CD4-positive, CD25-positive, alpha-beta regulatory T cell (primary cell): ENCODE results near the gene KDM4B. TPM values are rescaled to one million over a fixed set of nuclear protein-coding genes. Genes with fewer than 3 reads are reported as not detected.
A peak's percentile ranks its signal among the peaks of the same experiment; 100 is the strongest.
"Not testable (repeated sequence)": the region's sequence is repeated elsewhere in the genome, so short reads cannot be mapped to it uniquely, and the experiment has no call there.

Experiments used
- ATAC-seq, 2 donors: fragments of 150-1000 bp; cut with Tn5 transposase; one replicate each; pipeline ENCODE4 v1.10.0; 2021; ENCODE audit warnings: low read depth in 2 of 2, moderate number of reproducible peaks in 2 of 2, moderate library complexity in 1 of 2
- DNase-seq, 3 donors: peaks; one replicate each; pipeline versions ENCODE4 v3.0.0 to v3.0.0-alpha.2; 2012 to 2022; ENCODE audit warnings: mixed read lengths in 1 of 3
- H3K27ac ChIP-seq: one replicate; pipeline ENCODE4 v1.7.0; 2013; ENCODE audit warnings: mild to moderate bottlenecking, low read length; ENCODE audit not compliant: insufficient read depth, poor library complexity, severe bottlenecking
- H3K27me3 ChIP-seq: one replicate; pipeline ENCODE4 v1.7.0; 2013; ENCODE audit warnings: low read length; ENCODE audit not compliant: control insufficient read depth, insufficient read depth
- H3K36me3 ChIP-seq: one replicate; pipeline ENCODE4 v1.7.0; 2013; ENCODE audit warnings: mild to moderate bottlenecking, low read length, moderate library complexity; ENCODE audit not compliant: control insufficient read depth, insufficient read depth
- H3K4me1 ChIP-seq: 2 replicates; pipeline ENCODE4 v1.7.0; 2013; ENCODE audit warnings: mild to moderate bottlenecking, low read length; ENCODE audit not compliant: insufficient read depth, control insufficient read depth, poor library complexity, severe bottlenecking
- H3K4me3 ChIP-seq: one replicate; pipeline ENCODE4 v1.7.0; 2013; ENCODE audit warnings: low read depth, mild to moderate bottlenecking, low read length, moderate library complexity
- H3K9me3 ChIP-seq, 2 experiments: 1 replicate in 1 of 2; 2 replicates in 1 of 2; pipeline ENCODE4 v1.7.0; 2013; ENCODE audit warnings: low read length in 2 of 2, mild to moderate bottlenecking in 1 of 2, moderate library complexity in 1 of 2; ENCODE audit not compliant: control insufficient read depth in 2 of 2
- H3K27ac Mint-ChIP-seq, 3 donors: one replicate each; pipeline ENCODE4 v1.8.0; 2020 to 2022; ENCODE audit warnings: mild to moderate bottlenecking in 3 of 3, mixed read lengths in 3 of 3, moderate library complexity in 2 of 3
- H3K27me3 Mint-ChIP-seq: one replicate; pipeline ENCODE4 v1.8.0; 2022; ENCODE audit warnings: mild to moderate bottlenecking, mixed read lengths
- H3K36me3 Mint-ChIP-seq: one replicate; pipeline ENCODE4 v1.8.0; 2020; ENCODE audit warnings: mixed read lengths
- H3K4me1 Mint-ChIP-seq, 4 donors: one replicate each; pipeline ENCODE4 v1.8.0; 2020 to 2022; ENCODE audit warnings: mixed read lengths in 4 of 4, mild to moderate bottlenecking in 1 of 4
- H3K4me3 Mint-ChIP-seq, 4 donors: one replicate each; pipeline ENCODE4 v1.8.0; 2020 to 2022; ENCODE audit warnings: mild to moderate bottlenecking in 4 of 4, mixed read lengths in 4 of 4, moderate library complexity in 3 of 4
- H3K9me3 Mint-ChIP-seq, 7 donors: one replicate each; pipeline ENCODE4 v1.8.0; 2020 to 2022; ENCODE audit warnings: mixed read lengths in 7 of 7, mild to moderate bottlenecking in 3 of 7, moderate library complexity in 2 of 7
- polyA plus RNA-seq, 4 donors: library from polyadenylated mRNA; unstranded; fragments of 300-500 nt; fragmentation: Illumina TruSeq; gene quantifications; one replicate each; pipeline ENCODE4 v1.2.3, GENCODE V29; 2021
- total RNA-seq: library from RNA; stranded (reverse); gene quantifications from one replicate; pipeline ENCODE4 v1.2.3, GENCODE V29; 2022

KDM4B gene
- total and polyA plus RNA-seq, 5 donors from 2014 or later = 6.3 to 70.0 (median 8.6) TPM

DNA sequence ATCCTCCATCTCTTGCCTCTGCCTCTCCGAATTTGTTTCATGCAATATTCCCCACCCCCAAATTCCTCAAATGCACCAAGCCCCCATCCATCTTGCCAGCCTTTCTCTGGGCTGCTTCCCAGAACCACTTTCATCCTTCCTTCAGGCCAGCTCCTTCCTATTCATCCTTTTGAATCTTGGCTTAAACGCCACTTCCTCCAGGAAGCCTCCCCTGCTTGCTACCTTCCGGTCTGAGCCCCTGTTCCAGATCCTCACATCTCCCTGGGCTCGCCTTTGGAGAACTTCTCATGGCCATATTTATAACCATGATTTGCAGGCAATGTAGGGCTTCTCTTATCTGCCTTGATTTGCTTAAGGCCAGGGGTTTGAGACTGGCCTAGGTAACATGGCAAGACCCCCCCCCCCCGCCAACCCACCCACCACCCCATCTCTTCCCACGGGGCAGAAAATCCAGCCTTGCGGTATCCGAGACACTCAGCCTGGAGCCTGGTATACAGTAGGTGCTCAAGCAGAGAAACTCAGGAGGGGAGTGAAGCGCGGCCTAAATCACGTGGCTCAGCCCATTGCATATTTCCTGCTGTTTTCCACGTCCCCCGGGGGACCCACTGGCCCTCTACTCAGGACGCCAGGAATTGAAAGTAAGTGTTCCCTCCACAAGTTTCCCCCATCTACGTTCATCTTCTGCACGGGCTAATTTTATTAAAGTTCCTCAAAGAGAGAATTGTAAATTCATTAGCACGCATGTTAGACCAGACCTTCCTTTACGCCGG, 219.8 kb downstream of the KDM4B start:
- Mint-ChIP-seq H3K36me3 (no peaks in the 10 kb centered on the region), H3K4me1 (no peaks in the 10 kb centered on the region), H3K27ac (no peak overlapping the region), H3K9me3 (no peaks in the 10 kb centered on the region), H3K4me3 (no peak overlapping the region), H3K27me3 (peaks cover 4% of the 10 kb centered on the region)
- Histone ChIP-seq H3K27me3 (no peaks in the 10 kb centered on the region), H3K36me3 (no peaks in the 10 kb centered on the region), H3K27ac (no peak overlapping the region), H3K4me1 (no peaks in the 10 kb centered on the region), H3K9me3 (no peaks in the 10 kb centered on the region), H3K4me3 (no peak overlapping the region)
- ATAC-seq (no peak), DNase-seq (no peak)

GRCh38 chr19:5189318-5189607, 220.3 kb downstream of the KDM4B start:
- no peaks in the 10 kb centered on the region for H3K9me3 ChIP-seq
- ATAC-seq (no peak), DNase-seq (no peak)
- Mint-ChIP-seq H3K4me3 (no peak overlapping the region), H3K36me3 (no peaks in the 10 kb centered on the region), H3K4me1 (no peaks in the 10 kb centered on the region), H3K27me3 (peaks cover 4% of the 10 kb centered on the region), H3K27ac (no peak overlapping the region), H3K9me3 (no peaks in the 10 kb centered on the region)
- no peaks in the 10 kb centered on the region for H3K4me1 ChIP-seq
- H3K27me3 ChIP-seq = no peaks in the 10 kb centered on the region
- H3K27ac ChIP-seq = no peak overlapping the region
- no peaks in the 10 kb centered on the region for H3K36me3 ChIP-seq
- no peak overlapping the region for H3K4me3 ChIP-seq

DNA sequence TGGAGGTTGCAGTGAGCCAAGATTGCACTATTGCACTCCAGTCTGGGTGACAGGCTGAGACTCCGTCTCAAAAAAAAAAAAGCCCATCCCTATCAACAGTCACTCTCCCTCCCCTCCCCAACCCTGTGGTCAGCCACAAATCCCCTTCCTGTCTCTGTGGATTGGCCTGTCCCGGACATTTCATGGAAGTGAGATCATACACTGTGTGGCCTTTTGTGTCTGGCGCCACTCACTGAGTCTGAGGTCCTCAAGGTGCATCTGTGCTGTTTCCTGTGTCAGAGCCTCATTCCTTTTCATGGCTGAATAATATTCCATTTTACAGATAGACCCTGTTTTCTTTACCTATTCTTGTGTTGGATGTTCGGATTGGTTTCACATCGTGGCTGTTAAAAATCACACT, 222.2 kb downstream of the KDM4B start:
- no peak overlapping the region for H3K4me3 ChIP-seq
- no peaks in the 10 kb centered on the region for H3K36me3 ChIP-seq
- no peak for ATAC-seq
- no peaks in the 10 kb centered on the region for H3K27me3 ChIP-seq
- H3K9me3 ChIP-seq = no peaks in the 10 kb centered on the region
- Mint-ChIP-seq H3K27me3 (no peaks in the 10 kb centered on the region), H3K4me3 (no peak overlapping the region), H3K4me1 (peaks cover 0 to 2% (median 0%) of the 10 kb centered on the region in 4 donors), H3K9me3 (no peaks in the 10 kb centered on the region), H3K36me3 (no peaks in the 10 kb centered on the region), H3K27ac (no peak overlapping the region)
- DNase-seq = no peak
- no peak overlapping the region for H3K27ac ChIP-seq
- no peaks in the 10 kb centered on the region for H3K4me1 ChIP-seq

DNA sequence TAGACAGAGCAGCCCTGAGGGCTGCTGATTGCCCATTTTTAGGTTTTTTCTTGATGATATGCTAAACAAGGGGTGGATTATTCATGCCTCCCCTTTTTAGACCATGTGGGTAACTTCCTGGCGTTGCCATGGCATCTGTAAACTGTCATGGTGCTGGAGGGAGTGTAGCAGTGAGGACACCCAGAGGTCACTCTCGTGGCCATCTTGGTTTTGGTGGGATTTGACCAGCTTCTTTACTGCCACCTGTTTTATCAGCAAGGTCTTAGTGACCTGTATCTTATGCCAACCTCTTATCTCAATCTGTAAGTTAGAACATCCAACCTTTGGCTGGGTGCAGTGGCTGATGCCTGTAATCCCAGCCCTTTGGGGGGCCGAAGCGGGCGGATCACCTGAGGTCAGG, 223.7 kb downstream of the KDM4B start:
- Histone ChIP-seq H3K27me3 (no peaks in the 10 kb centered on the region), H3K36me3 (no peaks in the 10 kb centered on the region), H3K9me3 (no peaks in the 10 kb centered on the region), H3K4me3 (no peak overlapping the region), H3K4me1 (no peaks in the 10 kb centered on the region), H3K27ac (no peak overlapping the region)
- DNase-seq (no peak), ATAC-seq (no peak)
- peak overlapping the region in 1 of 3 donors; percentile 56 for H3K27ac Mint-ChIP-seq
- H3K4me1 Mint-ChIP-seq = peaks cover 0 to 2% (median 0%) of the 10 kb centered on the region in 4 donors
- H3K9me3 Mint-ChIP-seq = no peaks in the 10 kb centered on the region
- H3K4me3 Mint-ChIP-seq = no peak overlapping the region
- no peaks in the 10 kb centered on the region for H3K36me3 Mint-ChIP-seq
- no peaks in the 10 kb centered on the region for H3K27me3 Mint-ChIP-seq

DNA sequence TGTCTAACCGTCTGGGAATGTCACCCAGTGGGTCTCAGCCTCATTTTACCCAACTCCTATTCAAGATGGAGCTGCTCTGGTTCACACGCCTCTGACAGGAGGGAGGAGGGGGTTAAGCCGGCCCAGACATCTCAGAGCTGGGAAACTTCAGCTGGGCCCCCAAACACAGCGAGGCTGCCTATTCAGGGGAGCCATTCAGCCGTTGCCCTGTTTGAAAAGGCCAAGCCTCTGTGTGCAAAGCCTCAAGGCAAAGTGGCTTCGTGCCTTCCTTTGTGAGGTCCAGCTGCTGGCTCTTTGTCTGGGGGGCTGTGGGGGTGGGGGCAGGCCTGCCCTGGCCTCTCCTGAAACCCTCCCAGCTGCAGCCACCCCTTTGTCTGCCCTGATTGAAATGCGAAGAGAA, 224.3 kb downstream of the KDM4B start:
- no peak for DNase-seq
- no peak overlapping the region for H3K4me3 Mint-ChIP-seq
- H3K9me3 Mint-ChIP-seq = no peaks in the 10 kb centered on the region
- Histone ChIP-seq H3K36me3 (no peaks in the 10 kb centered on the region), H3K4me3 (no peak overlapping the region), H3K27me3 (no peaks in the 10 kb centered on the region), H3K27ac (no peak overlapping the region), H3K4me1 (no peaks in the 10 kb centered on the region), H3K9me3 (no peaks in the 10 kb centered on the region)
- no peak overlapping the region for H3K27ac Mint-ChIP-seq
- peaks cover 0 to 2% (median 0%) of the 10 kb centered on the region in 4 donors for H3K4me1 Mint-ChIP-seq
- no peak for ATAC-seq
- no peaks in the 10 kb centered on the region for H3K36me3 Mint-ChIP-seq
- no peaks in the 10 kb centered on the region for H3K27me3 Mint-ChIP-seq

- H3K27ac ChIP-seq = no peak overlapping the region
- no peak for DNase-seq
Measured at GRCh38 chr19:5194641-5195040, 225.7 kb downstream of the KDM4B start.

GRCh38 chr19:5195587-5195986, 226.7 kb downstream of the KDM4B start:
- H3K36me3 ChIP-seq, H3K4me3 Mint-ChIP-seq, H3K4me1 Mint-ChIP-seq: not testable (repeated sequence)

More at GRCh38 chr19:5194641-5195040, 225.7 kb downstream of the KDM4B start:
- no peaks in the 10 kb centered on the region for H3K27me3 ChIP-seq
- H3K4me3 Mint-ChIP-seq = no peak overlapping the region
- H3K4me1 Mint-ChIP-seq = peaks cover 0 to 2% (median 0%) of the 10 kb centered on the region in 4 donors
- H3K4me3 ChIP-seq = no peak overlapping the region
- H3K36me3 ChIP-seq = no peaks in the 10 kb centered on the region
- H3K9me3 ChIP-seq = no peaks in the 10 kb centered on the region
- no peak for ATAC-seq
- H3K4me1 ChIP-seq = no peaks in the 10 kb centered on the region
- no peaks in the 10 kb centered on the region for H3K36me3 Mint-ChIP-seq
- H3K9me3 Mint-ChIP-seq = peaks cover 0 to under 1% (median 0%) of the 10 kb centered on the region in 7 donors
- H3K27ac Mint-ChIP-seq = peak overlapping the region in 1 of 3 donors; percentile 62
- no peaks in the 10 kb centered on the region for H3K27me3 Mint-ChIP-seq

DNA sequence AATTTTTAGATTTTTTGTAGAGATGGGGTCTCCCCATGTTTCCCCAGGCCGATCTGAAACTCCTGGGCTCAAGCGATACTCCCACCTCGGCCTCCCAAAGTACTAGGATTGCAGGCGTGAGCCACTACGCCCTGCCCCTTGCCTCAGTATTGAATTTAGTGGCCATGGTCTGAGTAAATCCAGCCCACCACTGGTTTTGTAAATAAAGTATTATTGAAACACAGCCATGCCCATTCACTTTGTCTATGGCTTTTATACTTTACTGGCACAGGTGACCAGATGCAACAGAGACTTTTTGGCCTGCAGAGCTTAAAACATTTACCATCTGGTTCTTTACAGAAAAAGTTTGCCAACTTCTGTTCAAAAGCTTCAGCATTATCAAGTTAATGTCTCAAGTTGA, 227.9 kb downstream of the KDM4B start:
- Mint-ChIP-seq H3K36me3 (no peaks in the 10 kb centered on the region), H3K9me3 (peaks cover 0 to 19% (median 2%) of the 10 kb centered on the region in 7 donors), H3K27ac (peak overlapping the region in 1 of 3 donors; percentile 56), H3K4me3 (no peak overlapping the region), H3K27me3 (no peaks in the 10 kb centered on the region), H3K4me1 (peaks cover 0 to 2% (median 0%) of the 10 kb centered on the region in 4 donors)
- Histone ChIP-seq H3K9me3 (peaks cover 8 to 15% of the 10 kb centered on the region in 2 experiments), H3K4me3 (no peak overlapping the region), H3K36me3 (no peaks in the 10 kb centered on the region), H3K4me1 (no peaks in the 10 kb centered on the region), H3K27me3 (no peaks in the 10 kb centered on the region), H3K27ac (no peak overlapping the region)
- ATAC-seq (no peak), DNase-seq (no peak)

More at GRCh38 chr19:5195587-5195986, 226.7 kb downstream of the KDM4B start:
- not testable (repeated sequence) for H3K9me3 ChIP-seq, H3K27ac ChIP-seq, H3K27me3 Mint-ChIP-seq, H3K4me1 ChIP-seq, H3K27me3 ChIP-seq, H3K9me3 Mint-ChIP-seq, DNase-seq, H3K27ac Mint-ChIP-seq, H3K4me3 ChIP-seq, H3K36me3 Mint-ChIP-seq, ATAC-seq
